Activated CD8-positive, alpha-beta T cell treated with anti-CD3 and anti-CD28 coated beads for 36 hours (primary cell): ENCODE measurements around the gene SMARCE1. TPM values are rescaled to one million over a fixed set of nuclear protein-coding genes. Genes with fewer than 3 reads are reported as not detected.

Experiments
- ATAC-seq: fragments of 200-7000 bp; cut with Tn5 transposase; one replicate; pipeline ENCODE4 v1.10.0; 2021; ENCODE audit warnings: mild to moderate bottlenecking, moderate library complexity
- CTCF ChIA-PET: fragments of 350-600 bp; sonication (Branson Sonifier 250); formaldehyde crosslinking; loops from one replicate; lab custom pipeline; 2021; ENCODE audit warnings: antibody characterized with exemption; lab: Charles Lee
- POLR2A ChIA-PET: fragments of 350-600 bp; sonication (Branson Sonifier 250); formaldehyde crosslinking; loops from one replicate; lab custom pipeline; 2021; ENCODE audit warnings: antibody characterized with exemption; lab: Charles Lee
- DNase-seq: peaks from one replicate; pipeline ENCODE4 v3.0.0-alpha.2; 2020
- H3K27ac Mint-ChIP-seq: one replicate; pipeline ENCODE4 v1.8.0; 2021; ENCODE audit warnings: mild to moderate bottlenecking, mixed read lengths
- H3K27me3 Mint-ChIP-seq: one replicate; pipeline ENCODE4 v1.8.0; 2021; ENCODE audit warnings: mixed read lengths
- H3K36me3 Mint-ChIP-seq: one replicate; pipeline ENCODE4 v1.8.0; 2021; ENCODE audit warnings: low read depth, mixed read lengths
- H3K4me1 Mint-ChIP-seq: one replicate; pipeline ENCODE4 v1.8.0; 2021; ENCODE audit warnings: low read depth, mixed read lengths
- H3K4me3 Mint-ChIP-seq: one replicate; pipeline ENCODE4 v1.8.0; 2021; ENCODE audit warnings: mild to moderate bottlenecking, moderate library complexity, mixed read lengths
- H3K9me3 Mint-ChIP-seq: one replicate; pipeline ENCODE4 v1.8.0; 2021; ENCODE audit warnings: mixed read lengths
- intact Hi-C: fragments of 100-400 bp; cut with micrococcal nuclease; formaldehyde crosslinking; loops from one replicate; pipeline ENCODE4 v1.10.0; 2022
- total RNA-seq, 2 experiments: library from RNA; stranded (reverse); gene quantifications; one replicate each; pipeline ENCODE4 v1.2.3, GENCODE V29; 2021
- TF ChIP-seq, protein P1 (sequence below): fragments of 200-600 bp; IDR thresholded peaks from one replicate; pipeline ENCODE4 v1.8.0; 2022; ENCODE audit warnings: antibody characterized with exemption, mild to moderate bottlenecking

SMARCE1 gene
- total RNA-seq, 2 experiments from 2014 or later: 87.8 to 92.5 TPM

DNA sequence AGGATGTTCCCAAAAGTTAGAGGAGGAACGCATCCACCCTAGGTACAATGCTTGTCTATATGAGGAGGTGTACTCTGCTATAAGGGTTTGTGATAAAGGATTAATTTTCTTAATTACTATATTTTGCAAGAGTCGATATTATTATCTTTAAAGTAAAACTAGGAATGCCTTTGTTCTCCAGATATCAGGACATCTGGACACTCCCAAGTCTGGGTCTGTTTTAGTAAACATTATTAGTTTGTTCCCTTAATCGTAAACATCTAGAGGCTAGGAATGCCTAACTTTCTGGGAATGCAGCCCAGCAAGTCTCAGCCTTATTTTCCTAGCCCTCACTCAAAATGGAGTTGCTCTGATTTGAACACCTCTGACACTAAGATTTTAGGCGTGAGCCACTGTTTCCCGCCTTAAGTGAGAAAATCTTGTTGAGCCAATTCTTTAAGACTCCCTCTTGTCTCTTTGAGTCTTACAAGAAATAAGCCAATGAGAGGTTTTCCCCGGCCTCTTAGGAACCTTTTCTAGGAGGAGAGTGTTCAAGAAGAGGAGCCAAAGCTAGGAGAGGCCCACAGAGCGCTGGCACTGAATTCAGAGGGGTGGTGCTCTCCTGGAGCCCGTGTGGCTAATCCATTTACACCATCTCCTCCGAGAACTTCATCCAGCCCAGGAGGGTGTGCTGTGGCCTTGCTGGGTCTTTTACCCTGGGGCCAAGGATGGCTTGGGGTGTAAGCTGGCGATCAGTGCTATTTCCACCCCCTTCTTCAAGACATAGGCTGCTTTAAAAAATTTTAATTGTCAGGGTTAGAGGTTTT, 40.9 kb downstream of the SMARCE1 start:
- ChIA-PET POLR2A (interaction anchor here (0.6 to 30.9 kb wide), 6 partner anchors 24 to 116 kb away, joined by 3 to 787 read pairs (median 5); partner anchors contain the start of genes CCR7 and SMARCE1), CTCF (interaction anchor here (1.1 to 2.0 kb wide), 5 partner anchors 25 to 58 kb away, joined by 3 to 6 read pairs (median 3); no protein-coding TSS in a partner anchor)

DNA sequence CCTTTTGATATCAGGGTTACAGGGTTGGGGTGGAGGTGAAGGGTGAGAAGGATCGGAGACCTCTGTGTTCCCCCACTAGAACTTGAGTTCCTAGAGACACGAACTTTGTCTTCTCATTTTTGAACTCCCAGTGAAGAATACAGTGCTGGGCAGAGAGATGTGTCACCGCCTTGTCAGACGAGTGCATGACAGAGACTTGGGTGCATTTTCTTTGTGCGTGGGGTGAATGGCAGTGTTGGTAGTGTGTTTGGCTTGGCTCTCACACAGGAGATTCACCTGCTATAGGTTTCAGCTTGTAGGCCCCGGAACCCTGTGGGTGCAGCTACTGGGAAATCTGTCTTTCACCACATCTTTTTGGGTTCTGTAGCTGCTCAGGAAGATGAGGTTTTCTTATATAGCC, 42.3 kb downstream of the SMARCE1 start:
- CTCF ChIA-PET: interaction anchor here (2.4 to 5.0 kb wide), 4 partner anchors 9 to 72 kb away, joined by 10 to 62 read pairs (median 34); partner anchors contain the start of gene CCR7
- Mint-ChIP-seq H3K4me1 (peaks cover 96% of the 10 kb centered on the region), H3K9me3 (no peaks in the 10 kb centered on the region), H3K36me3 (peaks cover 7% of the 10 kb centered on the region), H3K27ac (peak overlapping the region; percentile 92), H3K4me3 (peak overlapping the region; percentile 48), H3K27me3 (no peaks in the 10 kb centered on the region)
- ATAC-seq (peak; percentile 60), DNase-seq (peak; percentile 87)
- TF ChIP-seq, protein P1, sequence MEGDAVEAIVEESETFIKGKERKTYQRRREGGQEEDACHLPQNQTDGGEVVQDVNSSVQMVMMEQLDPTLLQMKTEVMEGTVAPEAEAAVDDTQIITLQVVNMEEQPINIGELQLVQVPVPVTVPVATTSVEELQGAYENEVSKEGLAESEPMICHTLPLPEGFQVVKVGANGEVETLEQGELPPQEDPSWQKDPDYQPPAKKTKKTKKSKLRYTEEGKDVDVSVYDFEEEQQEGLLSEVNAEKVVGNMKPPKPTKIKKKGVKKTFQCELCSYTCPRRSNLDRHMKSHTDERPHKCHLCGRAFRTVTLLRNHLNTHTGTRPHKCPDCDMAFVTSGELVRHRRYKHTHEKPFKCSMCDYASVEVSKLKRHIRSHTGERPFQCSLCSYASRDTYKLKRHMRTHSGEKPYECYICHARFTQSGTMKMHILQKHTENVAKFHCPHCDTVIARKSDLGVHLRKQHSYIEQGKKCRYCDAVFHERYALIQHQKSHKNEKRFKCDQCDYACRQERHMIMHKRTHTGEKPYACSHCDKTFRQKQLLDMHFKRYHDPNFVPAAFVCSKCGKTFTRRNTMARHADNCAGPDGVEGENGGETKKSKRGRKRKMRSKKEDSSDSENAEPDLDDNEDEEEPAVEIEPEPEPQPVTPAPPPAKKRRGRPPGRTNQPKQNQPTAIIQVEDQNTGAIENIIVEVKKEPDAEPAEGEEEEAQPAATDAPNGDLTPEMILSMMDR: no peak
- POLR2A ChIA-PET: interaction anchor here (1.0 to 30.9 kb wide), 7 partner anchors 9 to 64 kb away, joined by 3 to 787 read pairs (median 21); partner anchors contain the start of gene CCR7
- intact Hi-C loops: no loop called here

More for the DNA sequence above, 40.9 kb downstream of the SMARCE1 start:
- H3K9me3 Mint-ChIP-seq: no peaks in the 10 kb centered on the region
- DNase-seq (no peak), ATAC-seq (no peak)
- intact Hi-C loops: no loop called here
- H3K36me3 Mint-ChIP-seq: peaks cover 4% of the 10 kb centered on the region
- peaks cover 96% of the 10 kb centered on the region for H3K4me1 Mint-ChIP-seq
- H3K27ac Mint-ChIP-seq: peak overlapping the region; percentile 81
- H3K27me3 Mint-ChIP-seq: no peaks in the 10 kb centered on the region
- H3K4me3 Mint-ChIP-seq: no peak overlapping the region
- TF ChIP-seq, protein P1: no peak

DNA sequence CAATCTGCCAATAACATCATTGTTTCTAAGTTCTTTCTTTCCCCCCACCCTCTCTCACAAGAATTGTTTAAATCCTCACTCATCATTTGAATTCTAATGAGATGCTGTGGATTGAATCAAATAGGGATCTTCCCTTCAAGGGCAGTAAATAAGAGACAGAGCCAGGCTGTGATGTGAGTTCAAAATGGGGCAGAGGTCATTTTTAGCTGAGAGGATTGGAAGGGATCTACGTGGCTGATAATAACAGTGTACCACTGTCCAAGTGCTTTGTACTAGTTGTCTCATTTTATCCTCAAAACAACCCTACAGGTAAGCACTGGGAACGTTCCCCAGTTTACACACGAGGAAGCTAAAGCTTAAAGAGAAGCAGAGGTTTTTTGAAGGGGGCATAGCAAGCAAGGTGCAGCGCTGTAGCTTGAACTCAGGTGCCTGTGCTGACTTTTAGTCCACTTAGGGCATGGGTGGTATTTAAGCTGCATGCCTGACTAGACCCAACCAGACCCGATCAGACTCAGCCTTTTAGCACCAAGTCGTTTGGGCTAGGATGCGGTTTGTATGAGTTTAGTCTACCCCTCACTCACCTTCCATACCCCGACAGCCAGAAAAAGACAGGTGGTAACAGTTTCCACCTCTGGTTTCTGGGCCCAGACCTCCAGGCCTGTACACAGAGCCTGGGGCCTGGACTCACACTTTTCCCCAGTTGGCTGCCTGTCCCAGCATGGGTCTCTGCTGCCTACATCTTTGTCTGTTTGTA, 43.1 kb downstream of the SMARCE1 start:
- TF ChIP-seq, protein P1: no peak
- no peak for ATAC-seq
- CTCF ChIA-PET: interaction anchor here (0.9 to 5.0 kb wide), 8 partner anchors 10 to 245 kb away, joined by 3 to 62 read pairs (median 10); partner anchors contain the start of gene CCR7

DNA sequence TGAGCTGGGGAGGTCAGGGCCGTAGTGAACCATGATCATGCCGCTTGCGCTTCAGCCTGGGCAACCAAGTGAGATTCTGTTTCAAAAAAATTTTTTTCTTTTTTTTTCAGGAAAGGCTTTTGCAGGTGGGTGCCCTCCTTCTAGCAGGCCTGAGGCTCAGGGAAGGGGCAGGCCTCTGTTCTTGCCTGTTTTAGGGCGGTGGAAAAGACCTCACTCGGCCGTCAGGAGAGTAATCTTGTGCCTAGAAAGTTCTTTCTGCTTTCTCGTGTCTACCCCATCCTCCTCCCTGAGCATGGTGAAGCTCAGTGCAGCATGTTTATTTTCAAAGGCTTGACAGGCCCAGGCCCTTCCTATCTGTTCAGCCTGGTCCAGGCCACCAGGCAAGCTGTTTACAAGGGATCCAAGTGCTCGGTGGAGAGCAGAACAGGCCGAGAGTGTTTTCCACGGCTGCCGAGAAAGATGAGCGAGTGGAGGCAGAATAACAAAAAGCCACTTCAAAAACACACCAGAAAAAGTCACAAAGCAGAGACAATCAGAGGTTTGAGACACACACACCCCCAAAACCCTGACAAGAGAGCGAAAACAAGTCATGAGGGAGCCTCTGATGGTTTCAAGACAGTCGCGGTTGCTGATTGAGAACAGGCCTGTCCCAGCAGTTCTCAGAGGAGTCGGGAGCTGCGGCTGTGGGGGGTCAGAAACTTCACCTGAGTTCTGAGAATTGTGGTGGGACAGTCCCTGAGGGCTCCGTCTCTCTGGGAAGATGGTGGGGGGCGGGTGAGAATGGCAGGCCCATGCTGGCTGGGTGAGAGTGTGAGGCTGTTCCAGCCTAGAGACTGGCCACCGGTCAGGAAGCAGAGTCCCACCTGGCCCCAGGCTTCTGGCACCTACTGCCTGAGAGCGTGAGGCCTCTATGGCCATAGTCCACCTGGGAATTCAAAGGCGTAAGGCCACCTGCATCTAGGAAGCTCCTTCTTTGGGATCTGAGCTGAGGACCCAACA, 44.9 kb downstream of the SMARCE1 start:
- peak; percentile 92 for DNase-seq
- peak; percentile 43 for ATAC-seq
- Mint-ChIP-seq H3K36me3 (peaks cover 7% of the 10 kb centered on the region), H3K27me3 (no peaks in the 10 kb centered on the region), H3K27ac (peak overlapping the region; percentile 98), H3K9me3 (no peaks in the 10 kb centered on the region), H3K4me3 (peak overlapping the region; percentile 65), H3K4me1 (peaks cover 97% of the 10 kb centered on the region)
- intact Hi-C loops: no loop called here
- TF ChIP-seq, protein P1: no peak
- ChIA-PET POLR2A (interaction anchor here (0.5 to 30.9 kb wide), 16 partner anchors 11 to 217 kb away, joined by 3 to 787 read pairs (median 4); partner anchors contain the start of gene CCR7), CTCF (interaction anchor here (0.7 to 5.0 kb wide), 11 partner anchors 11 to 70 kb away, joined by 3 to 62 read pairs (median 5); partner anchors contain the start of gene CCR7)

More for the DNA sequence above, 43.1 kb downstream of the SMARCE1 start:
- H3K4me3 Mint-ChIP-seq: peak overlapping the region; percentile 48
- intact Hi-C loops: no loop called here
- H3K27ac Mint-ChIP-seq: peak overlapping the region; percentile 92
- no peaks in the 10 kb centered on the region for H3K27me3 Mint-ChIP-seq
- H3K9me3 Mint-ChIP-seq: no peaks in the 10 kb centered on the region
- DNase-seq: peak; percentile 26
- POLR2A ChIA-PET: interaction anchor here (0.7 to 30.9 kb wide), 9 partner anchors 9 to 110 kb away, joined by 3 to 787 read pairs (median 16); partner anchors contain the start of gene CCR7
- peaks cover 97% of the 10 kb centered on the region for H3K4me1 Mint-ChIP-seq
- H3K36me3 Mint-ChIP-seq: peaks cover 7% of the 10 kb centered on the region
